Keratinocyte (primary cell): ENCODE data around the gene ADI1.

Source experiments
- CTCF ChIP-seq, 3 experiments: IDR thresholded peaks in 1 of 3; conservative IDR thresholded peaks in 1 of 3; optimal IDR thresholded peaks in 1 of 3; 2 replicates in 2 of 3; 3 replicates in 1 of 3; pipeline versions ENCODE3 to v1.5.1; 2011; ENCODE audit warnings: low read length in 3 of 3, mild to moderate bottlenecking in 3 of 3, moderate library complexity in 2 of 3, control low read depth in 1 of 3, inconsistent platforms in 1 of 3; ENCODE audit not compliant: insufficient read depth in 2 of 3; ENCODE audit errors: extremely low read depth in 1 of 3
- EZH2 ChIP-seq: IDR thresholded peaks from one replicate; pipeline ENCODE4 v1.6.1; 2012; ENCODE audit warnings: inconsistent platforms, mild to moderate bottlenecking, low read length, moderate library complexity

- TF ChIP-seq CTCF (optimal IDR thresholded peaks at IDR 0.05 in 1 of 3, IDR thresholded peaks at IDR 0.05 in 1 of 3, conservative IDR thresholded peaks at IDR 0.05 in 1 of 3; ENCODE audit: extremely low read depth in 1 of 3, insufficient read depth in 2 of 3, low read length in 3 of 3) (no peak), EZH2 (no peak)
Observed at GRCh38 chr2:3481011-3481400, 38.3 kb downstream of the ADI1 start.
